VCaP (cell line): Measurements from ENCODE around the gene SPC25.

Experiments
- H3K27ac ChIP-seq: fragments of 450-650 bp; 2 replicates; pipeline ENCODE4 v1.5.1; 2017
- TF ChIP-seq, protein P1 (sequence below): fragments of 450-650 bp; conservative IDR thresholded peaks from 2 replicates; pipeline ENCODE4 v1.5.1; 2017; ENCODE audit warnings: mild to moderate bottlenecking, moderate library complexity

SPC25 gene

DNA sequence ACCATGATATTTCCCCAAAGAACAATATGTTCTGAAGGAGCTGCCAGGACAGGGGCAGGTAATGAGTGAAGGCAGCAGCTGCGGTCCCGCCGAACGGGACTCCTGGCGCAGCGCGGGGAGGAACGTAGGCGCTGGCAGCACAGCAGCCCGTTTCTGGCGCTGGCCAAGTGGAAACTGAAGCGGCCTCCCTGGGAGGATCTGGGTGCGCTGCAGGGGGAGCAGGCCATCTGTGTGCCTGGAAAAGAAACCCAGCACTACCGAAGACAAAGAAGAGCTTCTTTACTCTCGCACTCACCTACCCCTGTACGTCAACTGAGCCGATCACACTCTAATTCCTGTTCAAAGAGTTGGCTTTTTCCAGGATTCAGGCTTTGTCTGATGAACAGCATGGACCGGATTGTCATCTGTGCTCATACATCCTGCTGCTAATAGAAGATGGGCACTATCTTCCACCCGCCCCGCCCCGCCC lies 22.7 kb upstream of the SPC25 start:
- peak overlapping the region; percentile 36 for H3K27ac ChIP-seq
- TF ChIP-seq, protein P1, sequence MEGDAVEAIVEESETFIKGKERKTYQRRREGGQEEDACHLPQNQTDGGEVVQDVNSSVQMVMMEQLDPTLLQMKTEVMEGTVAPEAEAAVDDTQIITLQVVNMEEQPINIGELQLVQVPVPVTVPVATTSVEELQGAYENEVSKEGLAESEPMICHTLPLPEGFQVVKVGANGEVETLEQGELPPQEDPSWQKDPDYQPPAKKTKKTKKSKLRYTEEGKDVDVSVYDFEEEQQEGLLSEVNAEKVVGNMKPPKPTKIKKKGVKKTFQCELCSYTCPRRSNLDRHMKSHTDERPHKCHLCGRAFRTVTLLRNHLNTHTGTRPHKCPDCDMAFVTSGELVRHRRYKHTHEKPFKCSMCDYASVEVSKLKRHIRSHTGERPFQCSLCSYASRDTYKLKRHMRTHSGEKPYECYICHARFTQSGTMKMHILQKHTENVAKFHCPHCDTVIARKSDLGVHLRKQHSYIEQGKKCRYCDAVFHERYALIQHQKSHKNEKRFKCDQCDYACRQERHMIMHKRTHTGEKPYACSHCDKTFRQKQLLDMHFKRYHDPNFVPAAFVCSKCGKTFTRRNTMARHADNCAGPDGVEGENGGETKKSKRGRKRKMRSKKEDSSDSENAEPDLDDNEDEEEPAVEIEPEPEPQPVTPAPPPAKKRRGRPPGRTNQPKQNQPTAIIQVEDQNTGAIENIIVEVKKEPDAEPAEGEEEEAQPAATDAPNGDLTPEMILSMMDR: no peak

GRCh38 chr2:168912466-168912865 lies 22.2 kb upstream of the SPC25 start:
- H3K27ac ChIP-seq: peak overlapping the region; percentile 36; the same call in 1 of the 2 replicates
- TF ChIP-seq, protein P1: no peak

GRCh38 chr2:168910330-168910729 lies 20.1 kb upstream of the SPC25 start:
- TF ChIP-seq, protein P1: no peak
- H3K27ac ChIP-seq: no peak overlapping the region

DNA sequence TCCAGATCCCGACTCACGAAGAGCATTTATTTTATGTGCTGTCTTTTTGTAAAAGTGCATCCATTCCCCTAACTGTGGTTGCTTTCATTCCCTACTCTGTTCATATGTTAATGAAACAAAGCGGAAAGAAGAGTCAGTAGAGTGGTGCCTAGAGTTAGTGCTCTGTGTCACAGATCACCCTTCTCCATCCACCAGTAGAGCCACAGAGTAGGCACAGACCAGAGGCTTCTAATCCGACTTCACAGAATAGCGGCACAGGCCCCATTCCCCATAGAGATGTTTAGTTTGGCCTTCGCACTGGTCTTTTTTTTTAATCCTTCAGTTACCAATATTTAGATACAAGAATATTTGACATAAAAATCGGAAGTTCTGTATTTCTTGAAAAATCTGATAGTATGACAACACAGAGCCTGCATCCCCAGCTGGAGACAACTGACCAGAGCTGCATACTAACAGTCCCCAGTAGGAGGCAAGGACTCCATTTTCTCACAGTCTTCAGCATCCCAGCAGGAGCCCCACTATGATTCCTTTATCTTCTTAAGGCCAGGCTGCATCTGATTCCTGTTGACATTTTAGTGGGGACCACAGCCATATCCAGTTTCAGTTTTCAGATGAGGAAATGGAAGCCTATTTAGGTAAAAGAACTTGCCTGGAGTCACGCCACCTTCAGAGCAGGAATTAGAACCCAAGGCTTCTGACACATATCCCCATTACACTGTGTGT lies 17.9 kb upstream of the SPC25 start:
- TF ChIP-seq, protein P1: no peak
- H3K27ac ChIP-seq: no peak overlapping the region

GRCh38 chr2:168904358-168904757 lies 14.1 kb upstream of the SPC25 start:
- TF ChIP-seq, protein P1: no peak
- no peak overlapping the region for H3K27ac ChIP-seq

DNA sequence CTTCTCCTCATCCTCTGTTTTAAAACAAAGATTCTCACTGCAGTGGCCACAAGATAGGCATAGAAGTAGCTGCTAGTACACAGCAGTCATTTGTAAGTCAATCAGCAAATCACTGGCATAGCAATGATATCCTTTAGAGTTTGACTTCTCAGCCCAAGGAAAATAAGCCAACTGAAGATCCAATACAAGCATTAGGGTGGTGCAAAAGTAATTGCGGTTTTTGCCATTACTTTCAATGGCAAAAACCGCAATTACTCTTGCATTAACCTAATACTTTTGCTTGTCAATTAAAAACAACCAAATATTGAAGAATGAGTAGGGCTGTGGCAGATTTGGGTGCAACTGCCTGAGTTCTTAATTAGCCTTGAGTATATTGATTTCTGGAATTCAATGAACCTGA lies 13.7 kb upstream of the SPC25 start:
- TF ChIP-seq, protein P1: no peak
- H3K27ac ChIP-seq: no peak overlapping the region

GRCh38 chr2:168901003-168901402 lies 10.8 kb upstream of the SPC25 start, which contains the start of gene G6PC2:
TSS of gene G6PC2 (plus strand) at chr2:168901291. CDS start at chr2:168901332, 41 bp downstream.
- TF ChIP-seq, protein P1: no peak
- no peak within 1 kb of the TSS for H3K27ac ChIP-seq
